Measurements from ENCODE around the gene GRIK5. TPM values are rescaled to one million over a fixed set of nuclear protein-coding genes. Genes with fewer than 3 reads are reported as not detected.

GRIK5 gene
- polyA plus RNA-seq, 1 donor (not counting 4 experiments of a cell fraction or from before 2014, with no cell fraction given), result 0.17 TPM

GRCh38 chr19:42005504-42005903 is 64.5 kb downstream of the GRIK5 start:
- FAIRE-seq, result no peak
- H3K36me3 ChIP-seq (ENCODE audit: control insufficient read depth in 2 of 2, extremely low read depth in 1 of 2, insufficient read depth in 2 of 2, low read length in 2 of 2), result no peaks in the 10 kb centered on the region
- no peaks in the 10 kb centered on the region for H3K4me1 ChIP-seq (ENCODE audit: control insufficient read depth, extremely low read depth, insufficient read depth, low read length)
- TF ChIP-seq EZH2 (IDR thresholded peaks at IDR 0.05; ENCODE audit: low read length) (no peak), CTCF (optimal IDR thresholded peaks at IDR 0.05 in 1 of 3, IDR thresholded peaks at IDR 0.05 in 1 of 3, conservative IDR thresholded peaks at IDR 0.05 in 1 of 3; ENCODE audit: extremely low read depth in 1 of 3, insufficient read depth in 2 of 3, low read length in 3 of 3) (no peak)
- H3K9ac ChIP-seq (ENCODE audit: control insufficient read depth, extremely low read depth, insufficient read depth, low read length), result no peak overlapping the region
- H3K9me1 ChIP-seq (ENCODE audit: control insufficient read depth, extremely low read depth, insufficient read depth, low read length), result no peaks in the 10 kb centered on the region
- no peaks in the 10 kb centered on the region for H3K9me3 ChIP-seq (ENCODE audit: control insufficient read depth, low read depth, low read length)
- no peak overlapping the region for H3K4me2 ChIP-seq (ENCODE audit: control insufficient read depth, extremely low read depth, insufficient read depth, low read depth, low read length)
- no peak overlapping the region for H2AFZ ChIP-seq (ENCODE audit: control insufficient read depth, low read length)
- H3K79me2 ChIP-seq (ENCODE audit: control insufficient read depth, insufficient read depth, low read length), result no peaks in the 10 kb centered on the region
- no peaks in the 10 kb centered on the region for H4K20me1 ChIP-seq (ENCODE audit: control insufficient read depth, extremely low read depth, insufficient read depth, low read length)
- no peak for DNase-seq (ENCODE audit: low read depth, low spot score)
- H3K4me3 ChIP-seq (ENCODE audit: control insufficient read depth in 2 of 3, extremely low read depth in 1 of 3, insufficient read depth in 2 of 3, low read depth in 1 of 3, low read length in 3 of 3), result no peak overlapping the region
- dilution Hi-C loops (cut with MboI; ENCODE audit: extremely low pct_ligation_motif_present, low sequenced_read_pairs), result no loop called here
- peaks cover 16% of the 10 kb centered on the region for H3K27me3 ChIP-seq (ENCODE audit: control insufficient read depth, extremely low read depth, insufficient read depth, low read length)
- H3K27ac ChIP-seq (ENCODE audit: control insufficient read depth, insufficient read depth, low read length), result no peak overlapping the region

GRCh38 chr19:42003506-42004294 is 66.3 kb downstream of the GRIK5 start:
- Histone ChIP-seq H3K4me2 (ENCODE audit: control insufficient read depth, extremely low read depth, insufficient read depth, low read depth, low read length) (no peak overlapping the region), H3K4me1 (ENCODE audit: control insufficient read depth, extremely low read depth, insufficient read depth, low read length) (no peaks in the 10 kb centered on the region), H4K20me1 (ENCODE audit: control insufficient read depth, extremely low read depth, insufficient read depth, low read length) (no peaks in the 10 kb centered on the region), H3K36me3 (ENCODE audit: control insufficient read depth in 2 of 2, extremely low read depth in 1 of 2, insufficient read depth in 2 of 2, low read length in 2 of 2) (no peaks in the 10 kb centered on the region), H3K27ac (ENCODE audit: control insufficient read depth, insufficient read depth, low read length) (no peak overlapping the region), H3K9me3 (ENCODE audit: control insufficient read depth, low read depth, low read length) (no peaks in the 10 kb centered on the region), H3K79me2 (ENCODE audit: control insufficient read depth, insufficient read depth, low read length) (no peaks in the 10 kb centered on the region), H2AFZ (ENCODE audit: control insufficient read depth, low read length) (no peak overlapping the region), H3K9me1 (ENCODE audit: control insufficient read depth, extremely low read depth, insufficient read depth, low read length) (no peaks in the 10 kb centered on the region), H3K27me3 (ENCODE audit: control insufficient read depth, extremely low read depth, insufficient read depth, low read length) (peaks cover 34% of the 10 kb centered on the region), H3K9ac (ENCODE audit: control insufficient read depth, extremely low read depth, insufficient read depth, low read length) (no peak overlapping the region), H3K4me3 (ENCODE audit: control insufficient read depth in 2 of 3, extremely low read depth in 1 of 3, insufficient read depth in 2 of 3, low read depth in 1 of 3, low read length in 3 of 3) (no peak overlapping the region)
- no peak for FAIRE-seq
- TF ChIP-seq CTCF (optimal IDR thresholded peaks at IDR 0.05 in 1 of 3, IDR thresholded peaks at IDR 0.05 in 1 of 3, conservative IDR thresholded peaks at IDR 0.05 in 1 of 3; ENCODE audit: extremely low read depth in 1 of 3, insufficient read depth in 2 of 3, low read length in 3 of 3) (no peak), EZH2 (IDR thresholded peaks at IDR 0.05; ENCODE audit: low read length) (no peak)
- dilution Hi-C loops (cut with MboI; ENCODE audit: extremely low pct_ligation_motif_present, low sequenced_read_pairs), result no loop called here
- DNase-seq (ENCODE audit: low read depth, low spot score), result no peak
